SK-N-SH treated with all-trans-retinoic acid at 6 μM for 48 hours (cell line): Measurements from ENCODE around the gene C1QTNF5.

Experiments used
- ATAC-seq: fragments of 200-7000 bp; cut with Tn5 transposase; 3 replicates; pipeline ENCODE4 v1.9.1; 2020; ENCODE audit warnings: mild to moderate bottlenecking, moderate library complexity
- ARNTL ChIP-seq: fragments of 450-650 bp; formaldehyde crosslinking; IDR thresholded peaks from 2 replicates; pipeline ENCODE4 v1.5.0; 2020; ENCODE audit warnings: low read depth, mild to moderate bottlenecking, moderate library complexity, borderline replicate concordance
- BACH2 ChIP-seq: fragments of 250-450 bp; sonication (Bioruptor Pico); IDR thresholded peaks from 2 replicates; pipeline ENCODE4 v1.9.0; 2021; ENCODE audit warnings: mild to moderate bottlenecking, borderline replicate concordance
- CREB5 ChIP-seq: fragments of 250-450 bp; sonication (Bioruptor Pico); IDR thresholded peaks from 2 replicates; pipeline ENCODE4 v1.5.1; 2020; ENCODE audit warnings: low read depth, mild to moderate bottlenecking, moderate library complexity
- CSDC2 ChIP-seq: fragments of 250-450 bp; sonication (Bioruptor Pico); IDR thresholded peaks from 2 replicates; pipeline ENCODE4 v1.5.0; 2020; ENCODE audit warnings: mild to moderate bottlenecking, moderate library complexity
- CSRNP3 ChIP-seq: fragments of 250-450 bp; sonication (Bioruptor Pico); IDR thresholded peaks from 2 replicates; pipeline ENCODE4 v1.5.1; 2021; ENCODE audit warnings: mild to moderate bottlenecking, moderate library complexity
- ESRRG ChIP-seq: fragments of 250-450 bp; sonication (Bioruptor Pico); IDR thresholded peaks from 2 replicates; pipeline ENCODE4 v1.6.1; 2021; ENCODE audit warnings: mild to moderate bottlenecking
- GLIS3 ChIP-seq: fragments of 250-450 bp; sonication (Bioruptor Pico); IDR thresholded peaks from 2 replicates; pipeline ENCODE4 v1.5.0; 2020; ENCODE audit warnings: mild to moderate bottlenecking, moderate library complexity
- ISL1 ChIP-seq: fragments of 250-450 bp; sonication (Bioruptor Pico); IDR thresholded peaks from 2 replicates; pipeline ENCODE4 v2.1.2; 2022; ENCODE audit warnings: mild to moderate bottlenecking, moderate library complexity
- OSR1 ChIP-seq: fragments of 250-450 bp; sonication (Bioruptor Pico); IDR thresholded peaks from 2 replicates; pipeline ENCODE4 v1.8.0; 2022; ENCODE audit warnings: moderate library complexity, mild to moderate bottlenecking, inconsistent platforms
- PATZ1 ChIP-seq: fragments of 250-450 bp; sonication (Bioruptor Pico); IDR thresholded peaks from 2 replicates; pipeline ENCODE4 v1.8.0; 2020; ENCODE audit warnings: mild to moderate bottlenecking, moderate library complexity, borderline replicate concordance
- PPARA ChIP-seq: fragments of 250-450 bp; sonication (Bioruptor Pico); IDR thresholded peaks from 2 replicates; pipeline ENCODE4 v1.5.0; 2020; ENCODE audit warnings: mild to moderate bottlenecking, borderline replicate concordance
- RARB ChIP-seq: fragments of 250-450 bp; sonication (Bioruptor Pico); IDR thresholded peaks from 2 replicates; pipeline ENCODE4 v1.8.0; 2021; ENCODE audit warnings: mild to moderate bottlenecking, moderate library complexity
- SNAI2 ChIP-seq: fragments of 250-450 bp; sonication (Bioruptor Pico); IDR thresholded peaks from 2 replicates; pipeline ENCODE4 v1.5.0; 2020; ENCODE audit warnings: mild to moderate bottlenecking, moderate library complexity
- TCF4 ChIP-seq: fragments of 250-450 bp; sonication (Bioruptor Pico); IDR thresholded peaks from 2 replicates; pipeline ENCODE4 v1.8.0; 2021; ENCODE audit warnings: mild to moderate bottlenecking, moderate library complexity, borderline replicate concordance
- TSHZ2 ChIP-seq: fragments of 250-450 bp; sonication (Bioruptor Pico); IDR thresholded peaks from 2 replicates; pipeline ENCODE4 v1.5.0; 2020; ENCODE audit warnings: mild to moderate bottlenecking, moderate library complexity
- ZC3H10 ChIP-seq: fragments of 250-450 bp; sonication (Bioruptor Pico); IDR thresholded peaks from 2 replicates; pipeline ENCODE4 v1.5.1; 2021; ENCODE audit warnings: mild to moderate bottlenecking, moderate library complexity
- ZFP3 ChIP-seq: fragments of 250-450 bp; sonication (Bioruptor Pico); IDR thresholded peaks from 2 replicates; pipeline ENCODE4 v1.5.0; 2020; ENCODE audit warnings: mild to moderate bottlenecking, moderate library complexity
- ZFP30 ChIP-seq: fragments of 450-650 bp; formaldehyde crosslinking; IDR thresholded peaks from 2 replicates; pipeline ENCODE4 v1.5.0; 2022; ENCODE audit warnings: mild to moderate bottlenecking, moderate library complexity
- ZNF565 ChIP-seq: fragments of 450-650 bp; formaldehyde crosslinking; conservative IDR thresholded peaks from 2 replicates; pipeline ENCODE4 v1.5.0; 2020; ENCODE audit warnings: low read depth, mild to moderate bottlenecking, moderate library complexity
- ZNF70 ChIP-seq: fragments of 450-650 bp; formaldehyde crosslinking; IDR thresholded peaks from 2 replicates; pipeline ENCODE4 v1.5.0; 2020; ENCODE audit warnings: mild to moderate bottlenecking, moderate library complexity
- ZNF8 ChIP-seq: fragments of 450-650 bp; formaldehyde crosslinking; IDR thresholded peaks from 2 replicates; pipeline ENCODE4 v1.5.0; 2020; ENCODE audit warnings: mild to moderate bottlenecking, moderate library complexity

Gene C1QTNF5

GRCh38 chr11:119337581-119338317, 2.9 kb downstream of the C1QTNF5 start:
- TF ChIP-seq OSR1 (CRISPR knock-in tag) (no peak), BACH2 (CRISPR knock-in tag) (no peak), ZC3H10 (CRISPR knock-in tag) (no peak), CREB5 (CRISPR knock-in tag) (no peak), RARB (CRISPR knock-in tag) (no peak), PATZ1 (CRISPR knock-in tag) (no peak), ISL1 (CRISPR knock-in tag) (no peak), GLIS3 (CRISPR knock-in tag) (no peak), ZNF70 (CRISPR knock-in tag) (no peak), ZNF8 (no peak), ZFP30 (CRISPR knock-in tag) (no peak), TCF4 (no peak), TSHZ2 (CRISPR knock-in tag) (no peak)
- TF ChIP-seq, all 23 proteins: peak for 0
- peak; percentile 24 for ATAC-seq

GRCh38 chr11:119336744-119337469, 3.8 kb downstream of the C1QTNF5 start:
- ATAC-seq: no peak
- TF ChIP-seq ARNTL (no peak), TCF4 (no peak)

- no peak for TF ChIP-seq ZFP30 (CRISPR knock-in tag)
- no peak for TF ChIP-seq ESRRG (CRISPR knock-in tag)
- no peak for TF ChIP-seq ZNF8
- no peak for TF ChIP-seq PATZ1 (CRISPR knock-in tag)
- no peak for TF ChIP-seq ARNTL
- TF ChIP-seq ZC3H10 (CRISPR knock-in tag): no peak
- no peak for TF ChIP-seq ZNF565 (CRISPR knock-in tag)
- no peak for ATAC-seq
Observed at GRCh38 chr11:119335655-119336543, 4.8 kb downstream of the C1QTNF5 start.

GRCh38 chr11:119335091-119335654, 5.5 kb downstream of the C1QTNF5 start:
- no peak for ATAC-seq
- TF ChIP-seq ZFP3 (CRISPR knock-in tag) (no peak), ESRRG (CRISPR knock-in tag) (no peak), GLIS3 (CRISPR knock-in tag) (no peak), ZFP30 (CRISPR knock-in tag) (no peak), CSDC2 (CRISPR knock-in tag) (no peak), PPARA (CRISPR knock-in tag) (no peak), ZNF565 (CRISPR knock-in tag) (no peak), ZNF8 (no peak), OSR1 (CRISPR knock-in tag) (no peak), PATZ1 (CRISPR knock-in tag) (no peak), ISL1 (CRISPR knock-in tag) (no peak), SNAI2 (CRISPR knock-in tag) (no peak), CSRNP3 (CRISPR knock-in tag) (no peak)
